Anterior cingulate cortex (tissue), 58 donors: Measurements from ENCODE around the gene VCP.
A peak's percentile ranks its signal among the peaks of the same experiment; 100 is the strongest.

Experiments used
- DNase-seq, 58 donors: peaks; one replicate each; lab custom pipeline; 2025; lab: John Stamatoyannopoulos, UW

VCP gene

GRCh38 chr9:35104586-35104985 lies 32.2 kb upstream of the VCP start:
- DNase-seq, result no peak

GRCh38 chr9:35103660-35104191 lies 31.3 kb upstream of the VCP start:
- DNase-seq, result no peak

GRCh38 chr9:35102769-35103659 lies 30.6 kb upstream of the VCP start, which contains the start of gene STOML2:
TSS of gene STOML2 (minus strand) at chr9:35103131. CDS start at chr9:35103094, 37 bp downstream.
- DNase-seq, result peak; percentile 62 to 98 (median 93)

GRCh38 chr9:35102465-35102768 lies 30.0 kb upstream of the VCP start:
- DNase-seq, result peak in 5 of 58 donors; percentile 43 to 61 (median 46)

DNA sequence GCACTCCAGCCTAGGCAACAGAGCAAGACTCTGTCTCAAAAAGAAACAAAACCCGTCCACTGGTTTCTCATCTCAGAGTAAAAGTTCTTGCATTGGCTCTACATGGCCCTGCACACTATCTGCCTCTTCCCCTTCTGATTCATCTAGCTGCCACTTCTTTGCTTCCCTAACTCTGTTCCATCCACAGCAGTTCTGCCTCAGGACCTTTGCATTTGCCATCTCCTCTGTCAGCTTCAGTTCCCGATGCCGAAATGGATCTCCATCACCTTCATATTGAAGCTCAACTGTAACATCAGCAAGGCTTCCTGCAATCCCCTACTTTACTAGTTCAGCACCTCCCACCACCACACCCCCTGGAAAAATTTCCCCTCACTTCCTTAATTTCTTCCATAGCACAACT lies 25.1 kb upstream of the VCP start:
- DNase-seq, result no peak

GRCh38 chr9:35096035-35096849 lies 23.8 kb upstream of the VCP start, which contains the start of gene PIGO:
TSS of gene PIGO (minus strand) at chr9:35096591. CDS start at chr9:35095565, 1,026 bp downstream.
- peak; percentile 30 to 91 (median 79) for DNase-seq

- DNase-seq, result no peak
Measured at GRCh38 chr9:35091536-35091935, 19.1 kb upstream of the VCP start.

DNA sequence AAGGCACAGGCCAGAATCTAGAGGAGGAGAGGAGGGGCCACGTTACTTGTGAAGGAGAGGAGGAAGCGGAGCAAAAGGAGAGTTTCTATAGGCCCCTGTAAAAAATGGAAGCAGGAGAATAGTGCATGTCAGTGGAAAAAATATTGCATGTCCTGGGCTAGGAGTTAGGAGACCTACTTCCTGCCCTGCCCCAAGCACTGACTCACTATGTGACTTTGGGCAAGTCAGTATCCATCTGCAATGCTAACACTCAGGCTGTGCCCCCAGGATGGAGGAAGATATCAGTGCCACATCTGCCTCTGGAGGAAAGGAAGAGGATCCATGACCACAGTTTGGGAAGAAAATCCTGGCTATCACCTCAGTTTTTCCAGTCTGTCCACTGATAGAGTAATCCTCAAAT lies 17.0 kb upstream of the VCP start:
- DNase-seq, result no peak

DNA sequence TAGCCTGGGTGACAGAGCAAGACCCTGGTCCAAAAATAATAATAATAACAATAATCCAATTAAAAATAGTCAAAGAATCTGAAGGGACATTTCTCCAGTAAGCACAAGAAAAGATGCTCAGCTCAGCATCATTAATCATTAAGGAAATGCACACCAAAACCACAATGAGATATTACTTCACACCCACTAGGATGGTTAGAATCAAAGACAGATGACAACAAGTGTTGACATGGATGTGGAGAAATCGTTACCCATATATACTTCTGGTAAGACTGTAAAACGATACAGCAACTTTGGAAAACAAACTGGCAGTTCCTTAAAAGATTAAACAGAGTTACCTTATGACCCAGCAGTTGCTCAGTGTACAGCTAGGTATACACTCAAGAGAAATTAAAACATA lies 12.7 kb upstream of the VCP start:
- DNase-seq, result no peak

- DNase-seq, result peak; percentile 17 to 95 (median 88)
Measured at GRCh38 chr9:35079426-35080341, 7.3 kb upstream of the VCP start, which contains the start of gene FANCG. TSS of gene FANCG (minus strand) at chr9:35079942. CDS start at chr9:35079524, 418 bp downstream.

GRCh38 chr9:35079041-35079425 lies 6.6 kb upstream of the VCP start:
- no peak for DNase-seq

DNA sequence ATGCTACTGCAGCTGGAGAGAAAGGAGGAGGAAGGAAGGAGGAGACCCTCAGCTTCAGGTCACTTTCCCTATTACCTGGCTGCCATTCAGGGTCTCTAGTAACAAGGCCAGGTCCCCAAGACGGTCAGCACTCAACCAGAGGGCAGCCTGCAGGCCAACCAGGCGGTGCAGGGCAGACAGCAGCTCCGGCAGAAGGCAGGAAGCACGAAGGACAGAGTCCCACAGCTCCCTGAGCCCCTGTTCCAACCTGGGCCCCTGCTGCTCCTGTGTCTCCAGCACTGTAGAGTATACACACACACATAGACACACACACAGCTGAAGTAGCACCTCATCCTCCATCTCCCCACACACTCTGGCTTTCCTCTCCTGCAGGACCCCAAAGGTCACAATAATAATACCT lies 5.6 kb upstream of the VCP start:
- no peak for DNase-seq

DNA sequence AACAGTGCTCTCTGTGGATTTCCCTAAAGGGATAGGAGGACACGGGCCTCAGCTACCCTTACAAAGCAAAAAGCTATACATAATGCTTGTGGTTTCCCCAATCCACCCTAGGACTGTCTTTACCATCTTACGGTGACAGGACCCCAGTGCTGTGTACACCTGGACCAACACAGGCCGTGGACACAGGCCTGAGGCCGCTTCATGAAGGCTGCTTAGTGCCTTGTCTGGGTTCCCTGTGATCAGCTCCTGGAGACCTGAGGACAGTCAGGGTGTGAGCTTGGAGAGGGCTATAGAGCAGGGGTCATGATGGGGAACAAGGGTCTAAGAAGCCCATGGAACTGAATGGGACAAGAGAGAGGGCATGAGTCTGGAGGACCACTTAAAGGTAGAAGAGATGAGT lies 4.4 kb upstream of the VCP start:
- DNase-seq, result no peak

DNA sequence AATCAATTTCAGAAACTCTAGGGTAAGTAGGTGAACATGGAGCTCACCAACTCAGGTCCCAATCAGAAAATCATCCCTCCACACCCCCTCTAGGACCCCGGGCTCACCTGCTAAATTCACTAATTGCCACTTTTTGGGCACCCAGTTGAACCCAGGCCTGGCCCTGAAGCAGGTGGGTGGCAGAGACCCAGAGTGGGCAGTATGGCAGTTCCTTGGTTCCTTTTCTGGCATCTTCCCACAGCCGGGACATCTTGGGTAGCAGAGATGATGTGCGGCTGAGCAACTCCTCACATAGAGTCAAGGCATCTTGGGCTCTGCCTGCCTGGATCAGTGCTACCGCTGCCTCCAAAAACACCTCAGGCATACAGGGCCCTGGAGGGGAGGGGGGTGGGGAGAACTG lies 2.9 kb upstream of the VCP start:
- no peak for DNase-seq

DNA sequence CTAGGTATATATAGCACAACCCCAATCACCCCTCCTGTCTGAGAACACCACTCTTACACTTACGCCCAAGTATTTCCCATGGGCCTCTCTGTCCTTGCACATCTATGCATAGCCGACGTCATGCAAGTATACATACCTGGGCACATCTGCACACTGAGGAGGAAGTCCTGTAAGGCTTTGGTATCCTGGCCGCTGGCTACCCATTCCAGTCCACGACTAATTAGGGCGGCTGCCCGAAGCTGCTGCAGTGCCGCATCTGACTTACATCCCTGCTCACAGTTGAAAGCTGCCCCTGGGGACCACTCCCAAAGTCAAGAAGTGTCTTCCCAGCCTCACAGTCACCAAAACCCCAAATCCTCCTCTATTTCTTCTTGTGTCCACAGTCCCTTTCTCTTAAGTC lies 2.4 kb upstream of the VCP start:
- DNase-seq, result no peak

GRCh38 chr9:35074141-35074540 lies 1.7 kb upstream of the VCP start:
- DNase-seq, result no peak

GRCh38 chr9:35073279-35073612 lies 821 bp upstream of the VCP start:
- DNase-seq, result no peak

DNA sequence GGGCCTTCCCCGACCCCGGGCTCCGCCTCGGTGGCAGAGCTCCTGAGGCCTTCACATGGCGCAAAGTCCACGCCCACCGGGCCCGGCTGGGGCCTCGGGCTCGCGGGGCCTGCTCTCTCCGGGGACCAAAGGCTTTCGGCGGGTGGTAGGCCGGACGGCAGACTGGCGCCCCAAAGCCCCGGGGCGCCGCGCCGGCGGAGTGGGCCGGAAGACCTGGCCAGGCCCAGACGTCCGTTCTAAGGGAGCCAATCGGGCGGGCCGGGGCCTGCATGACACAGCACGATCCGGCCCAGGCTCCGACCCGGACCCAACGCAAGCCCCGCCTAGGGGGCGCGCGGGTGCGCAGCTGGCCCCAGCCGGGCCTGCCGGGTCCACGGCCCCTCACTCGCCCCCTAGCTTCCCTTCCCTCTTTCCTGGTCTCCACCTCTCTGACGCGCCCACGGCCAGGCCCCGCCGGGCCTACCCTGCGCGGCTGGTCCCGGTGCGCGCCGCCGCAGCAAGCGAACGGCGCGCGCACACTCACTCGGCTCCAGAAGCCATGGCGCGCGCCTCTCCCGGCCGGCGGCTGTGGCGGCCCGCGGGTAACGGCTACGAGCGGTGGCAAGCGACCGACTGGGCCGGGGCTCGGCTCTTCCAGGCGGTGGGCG lies 488 bp downstream of the VCP start:
- peak in 57 of 58 donors; percentile 4 to 81 (median 67) for DNase-seq
